ENCODE measurements around the gene CSKMT.
"Not testable (repeated sequence)": the region's sequence is repeated elsewhere in the genome, so short reads cannot be mapped to it uniquely, and the experiment has no call there.

CSKMT gene
- total RNA-seq = 3.4 to 4.8 reads per million in 2 donors

GRCh38 chr11:62665075-62665598 is at the start of gene CSKMT, which contains the start of gene C11orf98:
CSKMT (plus strand) TSS chr11:62665312; CDS start chr11:62665880, 568 bp downstream.
C11orf98 (minus strand) TSS chr11:62665210; CDS start chr11:62665169, 41 bp downstream.
- peak; percentile 85 for DNase-seq

- no peak for DNase-seq
Measured at GRCh38 chr11:62615521-62615920, 49.6 kb upstream of the CSKMT start.

GRCh38 chr11:62616957-62617356 is 48.2 kb upstream of the CSKMT start:
- DNase-seq = not testable (repeated sequence)

GRCh38 chr11:62621027-62621566 is 44.0 kb upstream of the CSKMT start:
- DNase-seq = no peak

GRCh38 chr11:62621567-62622470 is 43.3 kb upstream of the CSKMT start, which contains the start of gene B3GAT3:
B3GAT3 (minus strand) TSS chr11:62621986; CDS start chr11:62621947, 39 bp downstream.
- DNase-seq = peak; percentile 95

GRCh38 chr11:62622476-62623089 is 42.5 kb upstream of the CSKMT start:
- DNase-seq = no peak

- no peak for DNase-seq
Measured at GRCh38 chr11:62627713-62628112, 37.4 kb upstream of the CSKMT start.

- DNase-seq = no peak
Measured at GRCh38 chr11:62632492-62632891, 32.6 kb upstream of the CSKMT start.

- DNase-seq = no peak
Measured at GRCh38 chr11:62644220-62644619, 20.9 kb upstream of the CSKMT start.

GRCh38 chr11:62645671-62645945 is 19.5 kb upstream of the CSKMT start:
- no peak for DNase-seq

- peak; percentile 94 for DNase-seq
Measured at GRCh38 chr11:62645946-62646824, 18.9 kb upstream of the CSKMT start, which contains the start of gene GANAB. GANAB (minus strand) TSS chr11:62646613; CDS start chr11:62646599, 14 bp downstream.

GRCh38 chr11:62646825-62647608 is 18.1 kb upstream of the CSKMT start:
- no peak for DNase-seq

- DNase-seq = no peak
Measured at GRCh38 chr11:62647609-62648005, 17.5 kb upstream of the CSKMT start.

- DNase-seq = no peak
Measured at GRCh38 chr11:62648185-62648966, 16.7 kb upstream of the CSKMT start.

- no peak for DNase-seq
Measured at GRCh38 chr11:62648967-62649364, 16.1 kb upstream of the CSKMT start.

GRCh38 chr11:62649486-62649885 is 15.6 kb upstream of the CSKMT start:
- DNase-seq = no peak

- DNase-seq = not testable (repeated sequence)
Measured at GRCh38 chr11:62650283-62650682, 14.8 kb upstream of the CSKMT start.

GRCh38 chr11:62652161-62653006 is 12.7 kb upstream of the CSKMT start:
- DNase-seq = peak; percentile 21

GRCh38 chr11:62654297-62654696 is 10.8 kb upstream of the CSKMT start:
- no peak for DNase-seq

Data from activated gamma-delta T cell (primary cell).